GM18909 (cell line): ENCODE results near the gene CCDC182.

Experiments used
- ATAC-seq: cut with Tn5 transposase; IDR thresholded peaks from one replicate; pipeline ENCODE4 v1.9.1; 2021; ENCODE audit warnings: mild to moderate bottlenecking; ENCODE audit not compliant: unreplicated experiment, poor library complexity

CCDC182 gene

GRCh38 chr17:57704448-57704847 is 40.7 kb downstream of the CCDC182 start:
- no peak for ATAC-seq

GRCh38 chr17:57703273-57703672 is 41.8 kb downstream of the CCDC182 start:
- ATAC-seq: no peak

- no peak for ATAC-seq
Measured at GRCh38 chr17:57701124-57701523, 44.0 kb downstream of the CCDC182 start.

GRCh38 chr17:57699751-57700219 is 45.3 kb downstream of the CCDC182 start:
- no peak for ATAC-seq

- no peak for ATAC-seq
Measured at GRCh38 chr17:57697891-57698711, 47.0 kb downstream of the CCDC182 start.

GRCh38 chr17:57697197-57697596 is 47.9 kb downstream of the CCDC182 start:
- no peak for ATAC-seq

- ATAC-seq: no peak
Measured at GRCh38 chr17:57696050-57696449, 49.0 kb downstream of the CCDC182 start.
